Gastroesophageal sphincter (tissue), 3 donors: ENCODE data around the gene CATSPER3.

Experiments used
- POLR2A ChIP-seq, 2 donors: fragments of 450-650 bp; IDR thresholded peaks; one replicate each; pipeline ENCODE4 v1.6.1; 2017; ENCODE audit warnings: antibody characterized with exemption in 2 of 2, mild to moderate bottlenecking in 2 of 2, moderate library complexity in 1 of 2
- TF ChIP-seq, protein P1 (sequence below), 4 experiments: fragments of 200-600 bp in 2 of 4; fragments of 450-650 bp in 2 of 4; sonication (generic) in 1 of 4; IDR thresholded peaks; one replicate each; pipeline ENCODE4 v1.5.1; 2017 to 2019; ENCODE audit warnings: antibody characterized with exemption in 4 of 4, mild to moderate bottlenecking in 2 of 4, moderate library complexity in 2 of 4

DNA sequence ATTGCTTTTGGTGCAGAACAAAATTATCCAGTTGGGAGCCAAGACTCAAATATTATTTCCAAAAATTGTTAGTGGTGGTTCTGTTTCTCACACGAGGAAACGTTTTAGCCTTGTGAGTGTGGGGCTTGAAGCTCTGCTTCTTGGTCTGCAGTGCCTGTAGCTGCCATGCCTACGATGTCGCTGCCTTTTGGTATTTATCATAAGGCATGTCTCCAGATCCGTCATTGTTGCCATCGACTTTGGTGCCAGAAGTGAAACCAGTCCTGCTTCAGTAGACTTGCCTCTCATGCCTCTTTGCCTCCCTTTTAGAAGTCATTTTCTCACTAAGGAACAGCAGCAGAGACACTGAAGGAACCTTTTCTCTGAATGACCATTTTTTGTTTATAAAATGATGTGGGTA lies 29.7 kb upstream of the CATSPER3 start:
- TF ChIP-seq POLR2A (IDR thresholded peaks at IDR 0.05): no peak
- TF ChIP-seq, protein P1, sequence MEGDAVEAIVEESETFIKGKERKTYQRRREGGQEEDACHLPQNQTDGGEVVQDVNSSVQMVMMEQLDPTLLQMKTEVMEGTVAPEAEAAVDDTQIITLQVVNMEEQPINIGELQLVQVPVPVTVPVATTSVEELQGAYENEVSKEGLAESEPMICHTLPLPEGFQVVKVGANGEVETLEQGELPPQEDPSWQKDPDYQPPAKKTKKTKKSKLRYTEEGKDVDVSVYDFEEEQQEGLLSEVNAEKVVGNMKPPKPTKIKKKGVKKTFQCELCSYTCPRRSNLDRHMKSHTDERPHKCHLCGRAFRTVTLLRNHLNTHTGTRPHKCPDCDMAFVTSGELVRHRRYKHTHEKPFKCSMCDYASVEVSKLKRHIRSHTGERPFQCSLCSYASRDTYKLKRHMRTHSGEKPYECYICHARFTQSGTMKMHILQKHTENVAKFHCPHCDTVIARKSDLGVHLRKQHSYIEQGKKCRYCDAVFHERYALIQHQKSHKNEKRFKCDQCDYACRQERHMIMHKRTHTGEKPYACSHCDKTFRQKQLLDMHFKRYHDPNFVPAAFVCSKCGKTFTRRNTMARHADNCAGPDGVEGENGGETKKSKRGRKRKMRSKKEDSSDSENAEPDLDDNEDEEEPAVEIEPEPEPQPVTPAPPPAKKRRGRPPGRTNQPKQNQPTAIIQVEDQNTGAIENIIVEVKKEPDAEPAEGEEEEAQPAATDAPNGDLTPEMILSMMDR (IDR thresholded peaks at IDR 0.05): no peak
